ENCODE data around the gene KLF6. TPM values are rescaled to one million over a fixed set of nuclear protein-coding genes. Genes with fewer than 3 reads are reported as not detected.

Gene KLF6
- total and polyA plus RNA-seq, 9 of the 15 experiments (the other 6 are each of a cell fraction or from before 2014, with no cell fraction given): 3.2 to 23.9 (median 8.0) TPM

- BruUV-seq (replicated peaks): no TSS peak
- Histone ChIP-seq H4K20me1 (replicated peaks; ENCODE audit: control insufficient read depth, insufficient read depth, low read length) (no peaks in the 10 kb centered on the region), H3K4me3 (no peak overlapping the region), H3K9me3 (replicated peaks; ENCODE audit: control insufficient read depth, insufficient read depth, low read depth, low read length) (no peaks in the 10 kb centered on the region), H3K27me3 (ENCODE audit: control insufficient read depth in 2 of 2, insufficient read depth in 2 of 2, low read length in 2 of 2) (no peaks in the 10 kb centered on the region), H3K79me2 (ENCODE audit: control insufficient read depth, insufficient read depth, low read length) (no peaks in the 10 kb centered on the region), H3K36me3 (ENCODE audit: control insufficient read depth, insufficient read depth, low read length) (no peaks in the 10 kb centered on the region), H3K4me1 (replicated peaks in 1 of 2; ENCODE audit: control insufficient read depth in 2 of 2, insufficient read depth in 2 of 2, low read length in 2 of 2) (peaks cover 11 to 34% of the 10 kb centered on the region in 2 experiments), H3K9ac (ENCODE audit: insufficient read depth in 1 of 2, low read depth in 2 of 2, low read length in 2 of 2) (no peak overlapping the region), H3K9me1 (ENCODE audit: control insufficient read depth, insufficient read depth, low read length) (peaks cover 6% of the 10 kb centered on the region), H2AFZ (ENCODE audit: low read depth, low read length) (no peak overlapping the region), H3K4me2 (ENCODE audit: insufficient read depth, low read length) (no peak overlapping the region), H3K27ac (ENCODE audit: extremely low read depth, low read depth, low read length) (no peak overlapping the region)
- in situ Hi-C loops (cut with MboI): no loop called here
- intact Hi-C loops (cut with micrococcal nuclease): no loop called here
- 89% methylated on average over 5 of the region's 5 CpGs for WGBS (ENCODE audit: insufficient coverage, low coverage, missing lambda C conversion rate)
- no peak for FAIRE-seq
- ChIA-PET POLR2A (interaction anchor here (0.8 to 4.4 kb wide), 3 partner anchors 9 to 19 kb away, joined by 4 to 33 read pairs (median 5); partner anchors contain the start of gene KLF6), CTCF (ENCODE audit: low intra/inter-chr PET ratio) (no interaction called here)
- TF ChIP-seq ZNF41 (CRISPR knock-in tag; conservative IDR thresholded peaks at IDR 0.05): no peak
- no peak for TF ChIP-seq ZNF766 (CRISPR knock-in tag; conservative IDR thresholded peaks at IDR 0.05)
- TF ChIP-seq PCBP2 (IDR thresholded peaks at IDR 0.05; ENCODE audit: low read depth, low read length, poor library complexity, severe bottlenecking): no peak
- TF ChIP-seq KLF6 (CRISPR knock-in tag; IDR thresholded peaks at IDR 0.05; ENCODE audit: borderline replicate concordance): no peak
- TF ChIP-seq, protein P1, sequence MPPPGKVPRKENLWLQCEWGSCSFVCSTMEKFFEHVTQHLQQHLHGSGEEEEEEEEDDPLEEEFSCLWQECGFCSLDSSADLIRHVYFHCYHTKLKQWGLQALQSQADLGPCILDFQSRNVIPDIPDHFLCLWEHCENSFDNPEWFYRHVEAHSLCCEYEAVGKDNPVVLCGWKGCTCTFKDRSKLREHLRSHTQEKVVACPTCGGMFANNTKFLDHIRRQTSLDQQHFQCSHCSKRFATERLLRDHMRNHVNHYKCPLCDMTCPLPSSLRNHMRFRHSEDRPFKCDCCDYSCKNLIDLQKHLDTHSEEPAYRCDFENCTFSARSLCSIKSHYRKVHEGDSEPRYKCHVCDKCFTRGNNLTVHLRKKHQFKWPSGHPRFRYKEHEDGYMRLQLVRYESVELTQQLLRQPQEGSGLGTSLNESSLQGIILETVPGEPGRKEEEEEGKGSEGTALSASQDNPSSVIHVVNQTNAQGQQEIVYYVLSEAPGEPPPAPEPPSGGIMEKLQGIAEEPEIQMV (tag; conservative IDR thresholded peaks at IDR 0.05; ENCODE audit: low read depth): no peak
- TF ChIP-seq CGGBP1 (CRISPR knock-in tag; IDR thresholded peaks at IDR 0.05): no peak
- TF ChIP-seq ZEB2 (IDR thresholded peaks at IDR 0.05): no peak
- TF ChIP-seq ESRRA (IDR thresholded peaks at IDR 0.05; ENCODE audit: borderline replicate concordance, low read depth): no peak
- no peak for DNase-seq (ENCODE audit: extremely low read depth in 1 of 4, low spot score in 3 of 4)
- ATAC-seq: no peak
These were observed 15.6 kb upstream of the KLF6 start for GRCh38 chr10:3800586-3800985.

Measured in K562 (cell line).